HepG2 (cell line): ENCODE measurements around the gene FUT1. TPM values are rescaled to one million over a fixed set of nuclear protein-coding genes. Genes with fewer than 3 reads are reported as not detected.

ENCODE experiments used
- CEBPG ChIP-seq: IDR thresholded peaks from 2 replicates; pipeline ENCODE4 v1.6.1; 2016
- HNRNPH1 ChIP-seq: fragments of 200-400 bp; formaldehyde crosslinking; optimal IDR thresholded peaks from 2 replicates; pipeline ENCODE3; 2017; ENCODE audit warnings: mild to moderate bottlenecking, low read depth, low read length
- HOXA7 ChIP-seq: sonication (generic); formaldehyde crosslinking; IDR thresholded peaks from 2 replicates; pipeline ENCODE4 v1.8.1; 2022; ENCODE audit warnings: mild to moderate bottlenecking, missing genetic modification reagents, moderate library complexity
- ISX ChIP-seq: sonication (generic); formaldehyde crosslinking; conservative IDR thresholded peaks from 2 replicates; pipeline ENCODE4 v1.5.0; 2020; ENCODE audit warnings: missing genetic modification reagents
- NKX3-1 ChIP-seq: sonication (generic); formaldehyde crosslinking; IDR thresholded peaks from 2 replicates; pipeline ENCODE4 v1.5.0; 2020; ENCODE audit warnings: missing genetic modification reagents
- NR2C2 ChIP-seq: sonication (generic); formaldehyde crosslinking; IDR thresholded peaks from 2 replicates; pipeline ENCODE4 v1.4.0; 2020; ENCODE audit warnings: missing genetic modification reagents, mild to moderate bottlenecking, moderate library complexity, borderline replicate concordance
- RARA ChIP-seq: IDR thresholded peaks from 2 replicates; pipeline ENCODE4 v1.6.1; 2016; ENCODE audit warnings: missing genetic modification reagents, missing compliant biosample characterization
- STAT5B ChIP-seq: sonication (generic); formaldehyde crosslinking; IDR thresholded peaks from 2 replicates; pipeline ENCODE4 v1.4.0; 2020; ENCODE audit warnings: missing genetic modification reagents
- TBX2 ChIP-seq: sonication (generic); formaldehyde crosslinking; IDR thresholded peaks from 2 replicates; pipeline ENCODE4 v1.5.0; 2020; ENCODE audit warnings: missing genetic modification reagents, mild to moderate bottlenecking, borderline replicate concordance
- ZBTB1 ChIP-seq: sonication (generic); formaldehyde crosslinking; IDR thresholded peaks from 2 replicates; pipeline ENCODE4 v1.4.0; 2020; ENCODE audit warnings: missing genetic modification reagents, borderline replicate concordance
- ZNF207 ChIP-seq: fragments of 450-650 bp; IDR thresholded peaks from 2 replicates; pipeline ENCODE4 v1.6.1; 2016; ENCODE audit warnings: antibody characterized with exemption, borderline replicate concordance
- ZNF331 ChIP-seq: sonication (generic); formaldehyde crosslinking; IDR thresholded peaks from 2 replicates; pipeline ENCODE4 v1.4.0; 2020; ENCODE audit warnings: missing genetic modification reagents
- ZNF563 ChIP-seq: sonication (generic); formaldehyde crosslinking; IDR thresholded peaks from 2 replicates; pipeline ENCODE4 v1.8.0; 2022; ENCODE audit warnings: mild to moderate bottlenecking, moderate library complexity, missing genetic modification reagents
- ZSCAN30 ChIP-seq: sonication (generic); formaldehyde crosslinking; IDR thresholded peaks from 2 replicates; pipeline ENCODE4 v1.5.0; 2020; ENCODE audit warnings: mild to moderate bottlenecking, missing genetic modification reagents
- polyA plus RNA-seq, 8 experiments: library from polyadenylated mRNA; depleted of rRNA in 3 of 8; stranded (reverse) in 7 of 8; unstranded in 1 of 8; fragments of >200 nt; fragmentation: Illumina TruSeq in 4 of 8; extraction: Trizol in 4 of 8; gene quantifications; 2 replicates each; pipeline versions ENCODE4 v1.2.1 to v1.2.3, GENCODE V29; 2011 to 2016; ENCODE audit warnings: low read depth in 4 of 8, missing spikeins in 1 of 8, mixed read lengths in 1 of 8; ENCODE audit not compliant: insufficient read depth in 1 of 8
- total RNA-seq, 5 experiments: library from RNA; depleted of rRNA; stranded (reverse); fragments of >200 nt; fragmentation: Illumina TruSeq; extraction: Trizol; gene quantifications; 2 replicates each; pipeline ENCODE4 v1.2.3, GENCODE V29; 2016; ENCODE audit warnings: low read depth in 1 of 5
- TF ChIP-seq, protein P1 (sequence below): sonication (generic); formaldehyde crosslinking; IDR thresholded peaks from 2 replicates; pipeline ENCODE4 v1.4.0; 2020; ENCODE audit warnings: missing genetic modification reagents, borderline replicate concordance
- TF ChIP-seq, protein P2 (sequence below): sonication (generic); formaldehyde crosslinking; IDR thresholded peaks from 2 replicates; pipeline ENCODE4 v1.8.1; 2023; ENCODE audit warnings: mild to moderate bottlenecking, missing genetic modification reagents, borderline replicate concordance
- TF ChIP-seq, protein P3 (sequence below): IDR thresholded peaks from 2 replicates; pipeline ENCODE4 v1.6.1; 2016; ENCODE audit warnings: missing compliant biosample characterization, missing genetic modification reagents, borderline replicate concordance
- TF ChIP-seq, protein P4 (sequence below): sonication (generic); formaldehyde crosslinking; IDR thresholded peaks from 2 replicates; pipeline ENCODE4 v1.5.1; 2020; ENCODE audit warnings: mild to moderate bottlenecking, moderate library complexity, missing genetic modification reagents
- TF ChIP-seq, protein P5 (sequence below): sonication (generic); formaldehyde crosslinking; IDR thresholded peaks from 2 replicates; pipeline ENCODE4 v1.4.0; 2020; ENCODE audit warnings: missing genetic modification reagents, borderline replicate concordance
- TF ChIP-seq, protein P6 (sequence below): IDR thresholded peaks from 2 replicates; pipeline ENCODE4 v1.6.1; 2018; ENCODE audit warnings: missing genetic modification reagents, mild to moderate bottlenecking, missing compliant biosample characterization

Gene FUT1
- total and polyA plus RNA-seq, 2 of the 13 experiments (the other 11 are each of a cell fraction or from before 2014, with no cell fraction given), result 0.07 to 1.1 TPM

DNA sequence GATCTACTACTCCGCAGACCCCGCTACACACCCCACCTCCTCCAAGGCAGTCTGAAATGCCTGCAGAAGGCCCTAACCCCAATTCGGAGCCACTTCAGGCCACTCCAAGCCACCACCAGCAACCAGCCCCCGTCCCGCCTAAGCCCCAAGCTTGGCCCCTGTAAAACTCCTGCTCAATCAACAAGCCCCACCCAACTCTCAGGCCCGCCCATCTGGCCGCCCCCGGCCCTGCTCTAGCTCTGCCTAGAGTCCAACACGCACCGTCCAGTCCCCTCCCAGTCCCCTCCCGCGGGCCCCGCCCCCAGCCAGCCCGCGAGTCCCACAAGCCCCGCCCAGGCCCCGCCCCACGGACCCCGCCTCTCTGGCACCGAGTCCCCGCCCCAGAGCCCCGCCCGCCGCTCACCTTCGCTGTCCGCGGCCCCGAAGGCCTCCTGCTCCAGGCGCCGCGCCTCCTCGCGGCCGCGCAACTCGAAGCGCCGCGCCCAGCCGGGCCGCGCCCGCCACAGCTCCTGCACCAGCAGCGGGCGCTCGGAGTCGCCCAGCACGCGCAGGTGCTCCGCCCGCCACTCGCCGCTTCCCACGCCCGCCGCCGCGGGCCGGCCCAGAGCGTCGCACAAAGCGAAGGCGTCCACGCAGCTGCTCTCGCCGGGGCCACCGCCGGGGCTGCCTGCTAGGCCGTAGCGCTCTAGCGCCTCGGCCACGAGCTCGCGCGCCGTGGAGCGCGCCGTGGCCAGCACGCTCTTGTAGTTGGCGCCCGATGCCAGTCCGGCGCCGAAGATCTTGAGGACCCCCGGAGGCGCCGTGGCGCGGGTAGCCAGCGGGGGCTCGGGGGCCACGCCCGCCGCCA, 13.7 kb downstream of the FUT1 start (continued):
- TF ChIP-seq ZNF563, result peak; percentile 90
- no peak for TF ChIP-seq TBX2 (CRISPR knock-in tag)
- no peak for TF ChIP-seq CEBPG (CRISPR knock-in tag)
- TF ChIP-seq, protein P1, sequence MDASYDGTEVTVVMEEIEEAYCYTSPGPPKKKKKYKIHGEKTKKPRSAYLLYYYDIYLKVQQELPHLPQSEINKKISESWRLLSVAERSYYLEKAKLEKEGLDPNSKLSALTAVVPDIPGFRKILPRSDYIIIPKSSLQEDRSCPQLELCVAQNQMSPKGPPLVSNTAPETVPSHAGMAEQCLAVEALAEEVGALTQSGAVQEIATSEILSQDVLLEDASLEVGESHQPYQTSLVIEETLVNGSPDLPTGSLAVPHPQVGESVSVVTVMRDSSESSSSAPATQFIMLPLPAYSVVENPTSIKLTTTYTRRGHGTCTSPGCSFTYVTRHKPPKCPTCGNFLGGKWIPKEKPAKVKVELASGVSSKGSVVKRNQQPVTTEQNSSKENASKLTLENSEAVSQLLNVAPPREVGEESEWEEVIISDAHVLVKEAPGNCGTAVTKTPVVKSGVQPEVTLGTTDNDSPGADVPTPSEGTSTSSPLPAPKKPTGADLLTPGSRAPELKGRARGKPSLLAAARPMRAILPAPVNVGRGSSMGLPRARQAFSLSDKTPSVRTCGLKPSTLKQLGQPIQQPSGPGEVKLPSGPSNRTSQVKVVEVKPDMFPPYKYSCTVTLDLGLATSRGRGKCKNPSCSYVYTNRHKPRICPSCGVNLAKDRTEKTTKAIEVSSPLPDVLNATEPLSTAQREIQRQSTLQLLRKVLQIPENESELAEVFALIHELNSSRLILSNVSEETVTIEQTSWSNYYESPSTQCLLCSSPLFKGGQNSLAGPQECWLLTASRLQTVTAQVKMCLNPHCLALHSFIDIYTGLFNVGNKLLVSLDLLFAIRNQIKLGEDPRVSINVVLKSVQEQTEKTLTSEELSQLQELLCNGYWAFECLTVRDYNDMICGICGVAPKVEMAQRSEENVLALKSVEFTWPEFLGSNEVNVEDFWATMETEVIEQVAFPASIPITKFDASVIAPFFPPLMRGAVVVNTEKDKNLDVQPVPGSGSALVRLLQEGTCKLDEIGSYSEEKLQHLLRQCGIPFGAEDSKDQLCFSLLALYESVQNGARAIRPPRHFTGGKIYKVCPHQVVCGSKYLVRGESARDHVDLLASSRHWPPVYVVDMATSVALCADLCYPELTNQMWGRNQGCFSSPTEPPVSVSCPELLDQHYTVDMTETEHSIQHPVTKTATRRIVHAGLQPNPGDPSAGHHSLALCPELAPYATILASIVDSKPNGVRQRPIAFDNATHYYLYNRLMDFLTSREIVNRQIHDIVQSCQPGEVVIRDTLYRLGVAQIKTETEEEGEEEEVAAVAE (CRISPR knock-in tag), result no peak
- TF ChIP-seq RARA, result 0 out of 2 replicates have a peak, but pooled peaks have one; percentile 14
- no peak for TF ChIP-seq STAT5B (CRISPR knock-in tag)
- no peak for TF ChIP-seq ZSCAN30 (CRISPR knock-in tag)
- TF ChIP-seq, protein P2, sequence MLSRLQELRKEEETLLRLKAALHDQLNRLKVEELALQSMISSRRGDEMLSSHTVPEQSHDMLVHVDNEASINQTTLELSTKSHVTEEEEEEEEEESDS, result no peak
- peak; percentile 56; the same call in 1 of the 2 replicates for TF ChIP-seq NR2C2 (CRISPR knock-in tag)
- TF ChIP-seq NKX3-1 (CRISPR knock-in tag), result no peak
- TF ChIP-seq, protein P3, sequence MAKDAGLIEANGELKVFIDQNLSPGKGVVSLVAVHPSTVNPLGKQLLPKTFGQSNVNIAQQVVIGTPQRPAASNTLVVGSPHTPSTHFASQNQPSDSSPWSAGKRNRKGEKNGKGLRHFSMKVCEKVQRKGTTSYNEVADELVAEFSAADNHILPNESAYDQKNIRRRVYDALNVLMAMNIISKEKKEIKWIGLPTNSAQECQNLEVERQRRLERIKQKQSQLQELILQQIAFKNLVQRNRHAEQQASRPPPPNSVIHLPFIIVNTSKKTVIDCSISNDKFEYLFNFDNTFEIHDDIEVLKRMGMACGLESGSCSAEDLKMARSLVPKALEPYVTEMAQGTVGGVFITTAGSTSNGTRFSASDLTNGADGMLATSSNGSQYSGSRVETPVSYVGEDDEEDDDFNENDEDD, result peak; percentile 93
- TF ChIP-seq, protein P4, sequence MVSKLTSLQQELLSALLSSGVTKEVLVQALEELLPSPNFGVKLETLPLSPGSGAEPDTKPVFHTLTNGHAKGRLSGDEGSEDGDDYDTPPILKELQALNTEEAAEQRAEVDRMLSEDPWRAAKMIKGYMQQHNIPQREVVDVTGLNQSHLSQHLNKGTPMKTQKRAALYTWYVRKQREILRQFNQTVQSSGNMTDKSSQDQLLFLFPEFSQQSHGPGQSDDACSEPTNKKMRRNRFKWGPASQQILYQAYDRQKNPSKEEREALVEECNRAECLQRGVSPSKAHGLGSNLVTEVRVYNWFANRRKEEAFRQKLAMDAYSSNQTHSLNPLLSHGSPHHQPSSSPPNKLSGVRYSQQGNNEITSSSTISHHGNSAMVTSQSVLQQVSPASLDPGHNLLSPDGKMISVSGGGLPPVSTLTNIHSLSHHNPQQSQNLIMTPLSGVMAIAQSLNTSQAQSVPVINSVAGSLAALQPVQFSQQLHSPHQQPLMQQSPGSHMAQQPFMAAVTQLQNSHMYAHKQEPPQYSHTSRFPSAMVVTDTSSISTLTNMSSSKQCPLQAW, result peak; percentile 31; the same call in 1 of the 2 replicates
- no peak; the same call in 1 of the 2 replicates for TF ChIP-seq ZNF331
- no peak for TF ChIP-seq ZNF207
- TF ChIP-seq, protein P5, sequence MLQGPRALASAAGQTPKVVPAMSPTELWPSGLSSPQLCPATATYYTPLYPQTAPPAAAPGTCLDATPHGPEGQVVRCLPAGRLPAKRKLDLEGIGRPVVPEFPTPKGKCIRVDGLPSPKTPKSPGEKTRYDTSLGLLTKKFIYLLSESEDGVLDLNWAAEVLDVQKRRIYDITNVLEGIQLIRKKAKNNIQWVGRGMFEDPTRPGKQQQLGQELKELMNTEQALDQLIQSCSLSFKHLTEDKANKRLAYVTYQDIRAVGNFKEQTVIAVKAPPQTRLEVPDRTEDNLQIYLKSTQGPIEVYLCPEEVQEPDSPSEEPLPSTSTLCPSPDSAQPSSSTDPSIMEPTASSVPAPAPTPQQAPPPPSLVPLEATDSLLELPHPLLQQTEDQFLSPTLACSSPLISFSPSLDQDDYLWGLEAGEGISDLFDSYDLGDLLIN (CRISPR knock-in tag), result no peak
- TF ChIP-seq HNRNPH1, result no peak
- TF ChIP-seq ISX (CRISPR knock-in tag), result no peak
- no peak for TF ChIP-seq ZBTB1 (CRISPR knock-in tag)
- TF ChIP-seq, protein P6, sequence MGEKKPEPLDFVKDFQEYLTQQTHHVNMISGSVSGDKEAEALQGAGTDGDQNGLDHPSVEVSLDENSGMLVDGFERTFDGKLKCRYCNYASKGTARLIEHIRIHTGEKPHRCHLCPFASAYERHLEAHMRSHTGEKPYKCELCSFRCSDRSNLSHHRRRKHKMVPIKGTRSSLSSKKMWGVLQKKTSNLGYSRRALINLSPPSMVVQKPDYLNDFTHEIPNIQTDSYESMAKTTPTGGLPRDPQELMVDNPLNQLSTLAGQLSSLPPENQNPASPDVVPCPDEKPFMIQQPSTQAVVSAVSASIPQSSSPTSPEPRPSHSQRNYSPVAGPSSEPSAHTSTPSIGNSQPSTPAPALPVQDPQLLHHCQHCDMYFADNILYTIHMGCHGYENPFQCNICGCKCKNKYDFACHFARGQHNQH, result 0 out of 2 replicates have a peak, but pooled peaks have one; percentile 32
- no peak for TF ChIP-seq HOXA7 (CRISPR knock-in tag)
